Common myeloid progenitor, CD34-positive (primary cell): ENCODE measurements around the gene LCN1.

Source experiments
- CTCF ChIA-PET: fragments of 350-600 bp; sonication (Branson Sonifier 250); formaldehyde crosslinking; loops from one replicate; lab custom pipeline; 2021; ENCODE audit warnings: antibody characterized with exemption; lab: Charles Lee
- POLR2A ChIA-PET: fragments of 350-600 bp; sonication (Branson Sonifier 250); formaldehyde crosslinking; loops from one replicate; lab custom pipeline; 2021; ENCODE audit warnings: antibody characterized with exemption; lab: Charles Lee
- DNase-seq, 3 donors: peaks; one replicate each; pipeline versions ENCODE4 v3.0.0 to v3.0.0-alpha.2; 2013
- H3K27ac ChIP-seq, 2 experiments: 1 replicate in 1 of 2; 2 replicates in 1 of 2; pipeline ENCODE4 v1.7.0; 2013; ENCODE audit warnings: inconsistent platforms in 2 of 2, low read length in 2 of 2, mild to moderate bottlenecking in 2 of 2, low read depth in 1 of 2, moderate library complexity in 1 of 2; ENCODE audit not compliant: severe bottlenecking in 2 of 2, insufficient read depth in 1 of 2, poor library complexity in 1 of 2
- H3K27me3 ChIP-seq, 5 experiments: replicated peaks in 2 of 5; 1 replicate in 3 of 5; 2 replicates in 2 of 5; pipeline versions ENCODE4 v1.6.1 to v1.7.0; 2013; ENCODE audit warnings: low read length in 4 of 5, mild to moderate bottlenecking in 2 of 5, moderate library complexity in 2 of 5, inconsistent platforms in 1 of 5; ENCODE audit not compliant: insufficient read depth in 5 of 5, control insufficient read depth in 4 of 5
- H3K36me3 ChIP-seq, 4 experiments: 1 replicate in 2 of 4; 2 replicates in 2 of 4; pipeline versions ENCODE4 v1.6.1 to v1.7.0; 2013; ENCODE audit warnings: low read length in 3 of 4, control low read depth in 1 of 4, mild to moderate bottlenecking in 1 of 4; ENCODE audit not compliant: control insufficient read depth in 4 of 4, insufficient read depth in 4 of 4
- H3K4me1 ChIP-seq, 4 experiments: 1 replicate in 3 of 4; 2 replicates in 1 of 4; pipeline versions ENCODE4 v1.6.1 to v1.7.1; 2013; ENCODE audit warnings: low read length in 3 of 4, mild to moderate bottlenecking in 3 of 4, control low read depth in 1 of 4, inconsistent platforms in 1 of 4, moderate library complexity in 1 of 4; ENCODE audit not compliant: control insufficient read depth in 4 of 4, insufficient read depth in 4 of 4; ENCODE audit errors: control extremely low read depth in 1 of 4
- H3K4me3 ChIP-seq, 7 experiments: 1 replicate in 4 of 7; 2 replicates in 3 of 7; pipeline versions ENCODE4 v1.5.1 to v1.7.0; 2013; ENCODE audit warnings: mild to moderate bottlenecking in 7 of 7, low read length in 6 of 7, moderate library complexity in 6 of 7, inconsistent platforms in 2 of 7, low read depth in 2 of 7, control low read depth in 1 of 7; ENCODE audit not compliant: insufficient read depth in 4 of 7, control insufficient read depth in 1 of 7; ENCODE audit errors: extremely low read depth in 1 of 7
- H3K9me3 ChIP-seq, 5 experiments: 1 replicate in 4 of 5; 2 replicates in 1 of 5; pipeline versions ENCODE4 v1.6.1 to v1.7.1; 2013; ENCODE audit warnings: low read length in 4 of 5, mild to moderate bottlenecking in 2 of 5, inconsistent platforms in 1 of 5, low read depth in 1 of 5, moderate library complexity in 1 of 5; ENCODE audit not compliant: control insufficient read depth in 4 of 5, insufficient read depth in 2 of 5; ENCODE audit errors: control extremely low read depth in 1 of 5
- WGBS: methylation state at CpG from one replicate; pipeline ENCODE4 v1.1.5; 2013; ENCODE audit not compliant: insufficient coverage; 5-methylcytosine and 5-hydroxymethylcytosine counted together

LCN1 gene

GRCh38 chr9:135485385-135485784, 35.9 kb upstream of the LCN1 start:
- 96% methylated on average over 25 of the region's 25 CpGs for WGBS
- no peaks in the 10 kb centered on the region for H3K27me3 ChIP-seq
- H3K36me3 ChIP-seq: peaks cover 4 to 54% (median 31%) of the 10 kb centered on the region in 4 experiments
- H3K27ac ChIP-seq: no peak overlapping the region
- no peak overlapping the region for H3K4me3 ChIP-seq
- DNase-seq: no peak
- ChIA-PET POLR2A (no interaction called here), CTCF (no interaction called here)
- peaks cover 0 to 19% (median 8%) of the 10 kb centered on the region in 4 experiments for H3K4me1 ChIP-seq
- no peaks in the 10 kb centered on the region for H3K9me3 ChIP-seq

DNA sequence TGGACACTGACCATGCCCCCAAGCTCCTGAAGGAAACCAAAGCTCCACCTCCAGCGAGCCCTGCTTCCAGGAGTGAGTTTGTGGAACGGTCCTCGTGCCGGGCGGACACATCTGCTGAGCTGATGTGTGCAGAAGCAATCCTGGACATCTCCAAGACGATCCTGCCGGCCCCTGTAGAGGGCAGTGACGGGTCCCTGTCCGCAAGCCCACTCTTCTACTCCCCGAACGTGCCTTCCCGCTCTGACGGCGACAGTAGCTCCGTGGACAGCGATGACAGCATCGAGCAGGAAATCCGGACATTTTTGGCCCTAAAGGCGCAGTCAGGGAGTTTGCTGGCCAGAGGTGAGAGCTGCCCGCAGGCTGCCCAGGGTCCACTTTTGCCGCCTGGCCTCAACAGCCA, 35.4 kb upstream of the LCN1 start:
- Histone ChIP-seq H3K9me3 (no peaks in the 10 kb centered on the region), H3K27ac (no peak overlapping the region), H3K36me3 (peaks cover 4 to 54% (median 32%) of the 10 kb centered on the region in 4 experiments), H3K4me3 (no peak overlapping the region), H3K27me3 (no peaks in the 10 kb centered on the region), H3K4me1 (peaks cover 0 to 14% (median 4%) of the 10 kb centered on the region in 4 experiments)
- DNase-seq: no peak
- POLR2A ChIA-PET: no interaction called here
- WGBS: 97% methylated on average over 21 of the region's 21 CpGs
- CTCF ChIA-PET: no interaction called here

- no peak for DNase-seq
- H3K36me3 ChIP-seq: peaks cover 4 to 54% (median 32%) of the 10 kb centered on the region in 4 experiments
- 97% methylated on average over 32 of the region's 33 CpGs for WGBS
- CTCF ChIA-PET: no interaction called here
- H3K9me3 ChIP-seq: no peaks in the 10 kb centered on the region
- H3K4me3 ChIP-seq: no peak overlapping the region
- POLR2A ChIA-PET: no interaction called here
- no peak overlapping the region for H3K27ac ChIP-seq
- H3K4me1 ChIP-seq: peaks cover 0 to 8% (median 0%) of the 10 kb centered on the region in 4 experiments
- no peaks in the 10 kb centered on the region for H3K27me3 ChIP-seq
Measured at GRCh38 chr9:135486267-135487065, 34.8 kb upstream of the LCN1 start.

DNA sequence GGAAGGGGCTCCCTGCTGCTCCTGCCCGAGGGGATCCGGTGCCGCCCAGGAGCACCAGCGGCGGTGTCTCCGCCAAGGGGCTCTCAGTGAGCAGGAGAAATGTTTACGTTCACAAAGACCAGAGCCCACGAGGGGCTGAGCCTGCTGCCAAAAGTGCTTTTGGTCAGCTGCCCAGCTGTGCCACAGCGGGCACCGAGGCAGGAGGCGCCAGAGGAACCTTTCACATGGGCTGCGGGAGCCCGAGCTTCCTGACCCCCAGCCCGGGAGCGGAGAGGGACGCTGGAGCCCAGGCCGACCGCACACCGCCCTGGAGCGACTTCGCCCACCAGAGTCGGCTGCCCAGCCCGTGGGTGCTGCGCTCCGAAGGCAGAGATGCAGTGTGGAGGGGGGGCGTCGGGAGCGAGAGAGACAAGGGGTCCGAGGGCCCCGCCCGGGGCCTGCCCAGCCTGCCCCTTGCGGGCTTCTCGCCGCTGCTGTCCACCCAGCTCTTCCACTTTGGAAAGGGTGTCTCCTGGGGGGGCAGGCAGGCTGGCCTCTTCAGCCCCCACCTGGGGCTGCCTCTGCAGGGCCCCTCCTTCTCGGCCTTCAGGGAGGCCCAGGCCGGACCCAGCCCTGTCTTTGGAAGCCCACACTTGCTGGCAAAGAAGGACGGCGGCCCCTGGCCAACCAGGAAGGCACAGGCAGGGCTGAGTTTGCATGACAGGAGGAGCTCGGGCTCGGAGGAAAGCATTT, 33.8 kb upstream of the LCN1 start:
- no peaks in the 10 kb centered on the region for H3K9me3 ChIP-seq
- POLR2A ChIA-PET: no interaction called here
- no peaks in the 10 kb centered on the region for H3K4me1 ChIP-seq
- H3K4me3 ChIP-seq: no peak overlapping the region
- H3K27ac ChIP-seq: no peak overlapping the region
- 97% methylated on average over 38 of the region's 40 CpGs for WGBS
- H3K36me3 ChIP-seq: peaks cover 4 to 54% (median 32%) of the 10 kb centered on the region in 4 experiments
- DNase-seq: no peak
- no peaks in the 10 kb centered on the region for H3K27me3 ChIP-seq
- CTCF ChIA-PET: interaction anchor here (1.3 kb wide), 1 partner anchor 13 kb away, joined by 4 read pairs; no protein-coding TSS in a partner anchor

DNA sequence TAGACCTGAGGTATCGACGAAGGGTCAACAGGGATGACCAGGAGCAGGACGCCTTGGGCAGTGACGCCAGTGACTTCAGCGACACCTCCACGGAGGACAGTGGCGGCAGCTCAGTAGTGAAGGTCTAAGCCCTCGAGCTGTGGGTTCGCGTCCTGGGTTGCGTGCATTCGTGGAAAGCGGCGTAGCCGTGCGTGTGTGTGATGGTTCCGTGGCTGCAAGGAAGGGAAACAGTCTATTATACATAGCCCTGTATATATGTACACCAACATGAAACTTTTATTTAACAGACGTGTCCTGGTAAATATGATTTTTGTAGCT, 33.3 kb upstream of the LCN1 start:
- 100% methylated on average over 7 of the region's 18 CpGs for WGBS
- Histone ChIP-seq H3K27me3 (no peaks in the 10 kb centered on the region), H3K36me3 (peaks cover 4 to 54% (median 32%) of the 10 kb centered on the region in 4 experiments), H3K27ac (no peak overlapping the region), H3K4me1 (no peaks in the 10 kb centered on the region), H3K9me3 (no peaks in the 10 kb centered on the region), H3K4me3 (no peak overlapping the region)
- DNase-seq: no peak
- ChIA-PET POLR2A (no interaction called here), CTCF (interaction anchor here (1.3 kb wide), 1 partner anchor 14 kb away, joined by 4 read pairs; no protein-coding TSS in a partner anchor)

- H3K4me3 ChIP-seq: no peak overlapping the region
- no peak overlapping the region for H3K27ac ChIP-seq
- no peaks in the 10 kb centered on the region for H3K9me3 ChIP-seq
- no peak for DNase-seq
- no peaks in the 10 kb centered on the region for H3K27me3 ChIP-seq
- CTCF ChIA-PET: interaction anchor here (1.3 kb wide), 1 partner anchor 14 kb away, joined by 4 read pairs; no protein-coding TSS in a partner anchor
- 97% methylated on average over 17 of the region's 17 CpGs for WGBS
- no peaks in the 10 kb centered on the region for H3K4me1 ChIP-seq
- POLR2A ChIA-PET: no interaction called here
- peaks cover 4 to 51% (median 30%) of the 10 kb centered on the region in 4 experiments for H3K36me3 ChIP-seq
Measured at GRCh38 chr9:135488527-135488926, 32.7 kb upstream of the LCN1 start.
